Measurements from ENCODE around the gene SP9. TPM values are rescaled to one million over a fixed set of nuclear protein-coding genes. Genes with fewer than 3 reads are reported as not detected.

SP9 gene
- total and polyA plus RNA-seq, 9 of the 15 experiments (the other 6 are each of a cell fraction or from before 2014, with no cell fraction given) = 0.04 to 0.23 (median 0.11) TPM; not detected in 3

GRCh38 chr2:174333017-174333371 lies 1.8 kb upstream of the SP9 start (continued):
- TF ChIP-seq MNT (conservative IDR thresholded peaks at IDR 0.05) (no peak), TAF7 (tag; IDR thresholded peaks at IDR 0.05) (no peak), GTF2A2 (tag; IDR thresholded peaks at IDR 0.05) (no peak), PPARD (CRISPR knock-in tag; IDR thresholded peaks at IDR 0.05) (no peak), SMARCE1 (IDR thresholded peaks at IDR 0.05) (no peak)
- TF ChIP-seq, protein P1, sequence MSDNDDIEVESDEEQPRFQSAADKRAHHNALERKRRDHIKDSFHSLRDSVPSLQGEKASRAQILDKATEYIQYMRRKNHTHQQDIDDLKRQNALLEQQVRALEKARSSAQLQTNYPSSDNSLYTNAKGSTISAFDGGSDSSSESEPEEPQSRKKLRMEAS (CRISPR knock-in tag; IDR thresholded peaks at IDR 0.05) = no peak

DNA sequence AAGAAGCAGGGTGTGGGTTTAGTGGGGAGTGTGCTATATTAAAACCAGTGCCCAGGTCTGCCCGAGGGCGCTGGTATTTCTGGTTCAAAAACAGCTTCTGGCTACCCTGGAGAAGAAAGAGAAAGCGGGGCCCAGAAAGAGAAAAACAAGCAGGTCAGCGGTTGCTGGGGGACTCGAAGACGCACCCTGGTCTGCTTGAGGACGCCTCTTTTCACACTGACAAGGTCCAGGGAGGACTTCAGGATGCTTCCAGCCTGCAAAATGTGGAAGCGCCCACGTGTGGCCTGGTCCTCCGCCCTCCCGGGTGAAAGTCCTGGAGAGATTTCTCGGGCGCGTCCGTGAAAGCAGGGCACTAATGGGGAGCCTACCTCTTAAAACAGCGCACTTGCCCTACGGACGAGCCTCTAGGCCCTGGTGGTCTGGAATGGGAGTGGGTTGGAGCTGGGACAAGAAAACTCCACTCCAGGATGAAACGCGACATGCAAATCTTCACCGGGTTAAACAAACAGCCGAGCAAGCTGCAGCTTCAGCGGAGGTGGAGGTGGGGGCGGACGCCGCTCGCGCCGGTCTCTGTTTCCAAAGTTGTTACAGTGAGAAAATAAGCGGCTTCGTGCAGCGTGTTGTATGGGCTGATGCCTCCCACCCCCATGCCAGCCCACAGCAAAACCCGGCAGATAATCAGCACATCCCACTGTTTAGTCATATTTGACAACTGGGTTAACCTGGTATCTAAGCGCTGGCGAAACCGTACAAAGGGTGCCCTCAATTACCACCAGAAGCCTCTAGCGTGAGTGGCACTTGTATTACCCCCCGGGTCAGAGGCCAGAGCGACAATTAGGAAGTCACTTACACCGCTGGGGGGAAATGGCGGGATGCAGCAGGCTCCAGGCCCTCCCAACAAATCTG lies 1.1 kb upstream of the SP9 start:
- DNase-seq (ENCODE audit: extremely low read depth in 1 of 4, low spot score in 3 of 4) (no peak), ATAC-seq (no peak), FAIRE-seq (no peak)
- Histone ChIP-seq H3K9me1 (ENCODE audit: control insufficient read depth, insufficient read depth, low read length) (no peaks in the 10 kb centered on the region), H3K27ac (ENCODE audit: extremely low read depth, low read depth, low read length) (no peak overlapping the region), H4K20me1 (replicated peaks; ENCODE audit: control insufficient read depth, insufficient read depth, low read length) (peaks cover 8% of the 10 kb centered on the region; the same call in 1 of the 2 replicates), H3K4me2 (ENCODE audit: insufficient read depth, low read length) (no peak overlapping the region), H3K9ac (ENCODE audit: insufficient read depth in 1 of 2, low read depth in 2 of 2, low read length in 2 of 2) (no peak overlapping the region), H3K9me3 (replicated peaks; ENCODE audit: control insufficient read depth, insufficient read depth, low read depth, low read length) (no peaks in the 10 kb centered on the region), H3K4me3 (no peak overlapping the region), H3K79me2 (ENCODE audit: control insufficient read depth, insufficient read depth, low read length) (no peaks in the 10 kb centered on the region), H3K27me3 (ENCODE audit: control insufficient read depth in 2 of 2, insufficient read depth in 2 of 2, low read length in 2 of 2) (peaks cover 50 to 60% of the 10 kb centered on the region in 2 experiments), H2AFZ (ENCODE audit: low read depth, low read length) (no peak overlapping the region), H3K36me3 (ENCODE audit: control insufficient read depth, insufficient read depth, low read length) (no peaks in the 10 kb centered on the region), H3K4me1 (replicated peaks in 1 of 2; ENCODE audit: control insufficient read depth in 2 of 2, insufficient read depth in 2 of 2, low read length in 2 of 2) (peaks cover 13 to 31% of the 10 kb centered on the region in 2 experiments; a peak in 3 of 5 replicates)
- intact Hi-C loops (cut with micrococcal nuclease) (loop anchor here (10.0 kb wide), 1 partner anchor 369 kb away; the partner anchor contains the start of gene SP3), in situ Hi-C loops (cut with MboI) (no loop called here)
- ChIA-PET POLR2A (no interaction called here), CTCF (ENCODE audit: low intra/inter-chr PET ratio) (interaction anchor here (0.7 kb wide), 1 partner anchor 97 kb away, joined by 3 read pairs; no protein-coding TSS in a partner anchor)
- no peak for TF ChIP-seq SFPQ (IDR thresholded peaks at IDR 0.05; ENCODE audit: low read depth, low read length)
- no peak for TF ChIP-seq ZNF217 (CRISPR knock-in tag; IDR thresholded peaks at IDR 0.05)
- no peak for TF ChIP-seq ZNF316 (IDR thresholded peaks at IDR 0.05)
- 55% methylated on average over 41 of the region's 41 CpGs for WGBS (ENCODE audit: insufficient coverage, low coverage, missing lambda C conversion rate)
- BruUV-seq (replicated peaks) = no TSS peak
